Panc1 (cell line): ENCODE data around the gene PCNX2.

Experiments
- CTCF ChIP-seq: fragments of 450-650 bp; IDR thresholded peaks from 2 replicates; pipeline ENCODE4 v1.5.1; 2017; ENCODE audit warnings: mild to moderate bottlenecking
- POLR2AphosphoS5 ChIP-seq: IDR thresholded peaks from 2 replicates; pipeline ENCODE4 v1.6.1; 2012; ENCODE audit warnings: mild to moderate bottlenecking, low read depth, low read length, moderate library complexity

DNA sequence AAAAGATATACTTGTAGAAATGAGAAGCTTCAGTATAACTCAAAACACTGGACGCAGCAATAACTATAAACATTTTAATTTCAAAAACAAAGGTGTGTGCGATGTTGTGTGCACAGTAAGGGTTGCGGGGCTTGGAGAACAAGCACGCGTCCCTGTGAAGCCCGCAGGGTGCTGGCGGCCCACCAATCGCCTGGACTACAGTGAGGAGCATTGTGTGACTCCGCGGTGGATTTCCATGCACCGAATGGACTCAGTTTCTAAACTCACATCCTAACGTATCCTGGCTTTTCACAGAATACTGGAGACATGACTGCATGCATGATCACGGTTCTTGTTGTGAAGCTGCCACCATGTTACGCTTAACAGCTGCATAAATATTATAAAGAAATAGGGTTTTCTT, 312.1 kb downstream of the PCNX2 start:
- no peak for TF ChIP-seq CTCF
- TF ChIP-seq POLR2AphosphoS5: no peak
